Measurements from ENCODE around the gene ILKAP. TPM values are rescaled to one million over a fixed set of nuclear protein-coding genes. Genes with fewer than 3 reads are reported as not detected.

The ILKAP gene
- total and polyA plus RNA-seq, 2 donors (not counting 1 experiment from before 2014, with no cell fraction given) = 82.5 to 98.6 TPM

DNA sequence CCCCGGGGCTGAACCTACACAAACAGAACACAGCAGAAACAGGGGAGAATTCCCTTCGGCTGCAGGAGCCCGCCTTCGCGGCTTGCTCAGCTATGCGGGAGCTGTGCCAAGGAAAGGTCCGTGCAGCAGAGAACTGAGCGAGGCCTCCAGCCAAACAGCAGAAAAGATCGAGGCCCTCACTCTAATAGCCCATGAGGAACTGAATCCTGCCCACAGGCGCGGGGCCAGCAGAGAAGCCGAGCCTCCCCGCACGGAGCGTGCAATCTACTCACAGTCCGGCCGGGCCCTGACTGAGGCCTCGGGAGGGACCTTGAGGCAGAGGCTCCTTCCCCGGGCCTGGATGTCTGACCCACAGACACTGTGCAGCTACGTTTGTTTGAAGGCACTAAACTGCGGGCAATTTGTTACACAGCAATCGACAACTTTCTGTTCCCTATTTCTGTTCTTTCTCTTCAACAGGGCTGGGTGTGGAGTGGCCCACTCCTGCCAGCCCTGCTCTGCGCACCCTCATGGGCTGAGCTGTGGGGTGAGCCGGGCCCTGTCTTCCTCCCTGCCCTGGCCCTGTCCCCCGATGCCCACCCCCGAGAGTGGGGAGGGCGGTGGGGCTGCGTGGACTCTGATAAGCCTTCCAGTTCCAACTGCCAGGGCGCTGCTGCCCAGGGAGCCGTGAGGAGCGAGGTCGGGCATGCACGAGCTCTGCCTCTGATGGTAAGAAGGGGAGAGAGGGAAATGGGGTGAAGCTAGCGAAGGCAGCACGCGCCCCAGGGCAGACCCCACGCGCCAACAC lies 22.6 kb upstream of the ILKAP start:
- Histone ChIP-seq H3K4me1 (ENCODE audit: control insufficient read depth in 2 of 2, insufficient read depth in 2 of 2, low read length in 2 of 2) (peaks cover 5% of the 10 kb centered on the region in 2 donors), H3K9me3 (ENCODE audit: control extremely low read depth in 1 of 3, control insufficient read depth in 2 of 3, insufficient read depth in 1 of 3, low read length in 2 of 3) (peaks cover 0 to 7% (median 0%) of the 10 kb centered on the region in 3 donors), H2AFZ (ENCODE audit: insufficient read depth, low read depth, low read length, poor library complexity, severe bottlenecking) (no peak overlapping the region), H4K20me1 (ENCODE audit: control insufficient read depth, insufficient read depth, low read length, poor library complexity, severe bottlenecking) (no peaks in the 10 kb centered on the region), H3K79me2 (ENCODE audit: control insufficient read depth, insufficient read depth, low read length) (no peaks in the 10 kb centered on the region), H3K27me3 (replicated peaks in 1 of 4; ENCODE audit: control extremely low read depth in 1 of 4, control insufficient read depth in 3 of 4, insufficient read depth in 4 of 4, low read length in 3 of 4) (peaks cover 0 to 2% (median 0%) of the 10 kb centered on the region in 4 experiments), H3K4me2 (replicated peaks; ENCODE audit: low read depth, low read length, poor library complexity, severe bottlenecking) (no peak overlapping the region), H3K9ac (ENCODE audit: low read length) (no peak overlapping the region), H3K4me3 (ENCODE audit: control extremely low read depth in 1 of 5, extremely low read depth in 1 of 5, insufficient read depth in 1 of 5, low read depth in 2 of 5, low read length in 4 of 5) (no peak overlapping the region), H3K36me3 (replicated peaks in 1 of 2; ENCODE audit: control extremely low read depth in 1 of 2, control insufficient read depth in 1 of 2, extremely low read depth in 1 of 2, insufficient read depth in 2 of 2, low read length in 1 of 2) (peaks cover 0 to 2% of the 10 kb centered on the region in 2 experiments), H3K27ac (ENCODE audit: low read length in 2 of 2) (no peak overlapping the region)
- ChIA-PET POLR2A (no interaction called here), CTCF (interaction anchor here (0.8 kb wide), 1 partner anchor 37 kb away, joined by 4 read pairs; no protein-coding TSS in a partner anchor)
- ATAC-seq (ENCODE audit: low read depth) (no peak), DNase-seq (no peak)
- Mint-ChIP-seq H3K27ac (no peak overlapping the region), H3K27me3 (peaks cover 10% of the 10 kb centered on the region), H3K9me3 (ENCODE audit: insufficient read depth) (no peaks in the 10 kb centered on the region), H3K4me3 (no peak overlapping the region), H3K4me1 (peaks cover 8% of the 10 kb centered on the region)
- TF ChIP-seq, protein P1, sequence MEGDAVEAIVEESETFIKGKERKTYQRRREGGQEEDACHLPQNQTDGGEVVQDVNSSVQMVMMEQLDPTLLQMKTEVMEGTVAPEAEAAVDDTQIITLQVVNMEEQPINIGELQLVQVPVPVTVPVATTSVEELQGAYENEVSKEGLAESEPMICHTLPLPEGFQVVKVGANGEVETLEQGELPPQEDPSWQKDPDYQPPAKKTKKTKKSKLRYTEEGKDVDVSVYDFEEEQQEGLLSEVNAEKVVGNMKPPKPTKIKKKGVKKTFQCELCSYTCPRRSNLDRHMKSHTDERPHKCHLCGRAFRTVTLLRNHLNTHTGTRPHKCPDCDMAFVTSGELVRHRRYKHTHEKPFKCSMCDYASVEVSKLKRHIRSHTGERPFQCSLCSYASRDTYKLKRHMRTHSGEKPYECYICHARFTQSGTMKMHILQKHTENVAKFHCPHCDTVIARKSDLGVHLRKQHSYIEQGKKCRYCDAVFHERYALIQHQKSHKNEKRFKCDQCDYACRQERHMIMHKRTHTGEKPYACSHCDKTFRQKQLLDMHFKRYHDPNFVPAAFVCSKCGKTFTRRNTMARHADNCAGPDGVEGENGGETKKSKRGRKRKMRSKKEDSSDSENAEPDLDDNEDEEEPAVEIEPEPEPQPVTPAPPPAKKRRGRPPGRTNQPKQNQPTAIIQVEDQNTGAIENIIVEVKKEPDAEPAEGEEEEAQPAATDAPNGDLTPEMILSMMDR (IDR thresholded peaks at IDR 0.05) = no peak
- intact Hi-C loops (cut with micrococcal nuclease) = no loop called here
- WGBS (ENCODE audit: insufficient coverage) = 92% methylated on average over 37 of the region's 38 CpGs

DNA sequence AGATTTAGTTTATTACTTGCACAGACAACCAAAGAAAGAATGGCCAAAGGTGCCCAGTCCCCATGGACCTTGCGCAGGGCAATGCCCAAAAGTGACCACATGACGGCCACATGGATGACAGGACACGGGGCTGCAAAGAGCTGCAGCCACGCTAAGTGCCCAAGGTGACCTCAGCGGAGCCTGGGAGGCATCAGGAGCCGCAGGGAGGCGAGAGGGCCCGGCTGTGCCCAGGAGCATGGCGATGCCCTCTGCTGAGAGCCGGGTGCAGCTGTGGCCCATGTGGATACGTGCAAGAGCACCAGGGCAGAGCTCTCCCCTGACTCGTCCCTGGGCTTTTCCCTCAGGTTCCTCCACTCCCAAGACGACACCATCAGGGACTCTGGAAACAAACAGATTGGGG lies 21.6 kb upstream of the ILKAP start:
- Mint-ChIP-seq H3K27me3 (peaks cover 6% of the 10 kb centered on the region), H3K4me3 (no peak overlapping the region), H3K27ac (no peak overlapping the region), H3K4me1 (no peaks in the 10 kb centered on the region), H3K9me3 (ENCODE audit: insufficient read depth) (no peaks in the 10 kb centered on the region)
- Histone ChIP-seq H3K9me3 (ENCODE audit: control extremely low read depth in 1 of 3, control insufficient read depth in 2 of 3, insufficient read depth in 1 of 3, low read length in 2 of 3) (peaks cover 0 to 6% (median 0%) of the 10 kb centered on the region in 3 donors), H3K27me3 (replicated peaks in 1 of 4; ENCODE audit: control extremely low read depth in 1 of 4, control insufficient read depth in 3 of 4, insufficient read depth in 4 of 4, low read length in 3 of 4) (no peaks in the 10 kb centered on the region), H2AFZ (ENCODE audit: insufficient read depth, low read depth, low read length, poor library complexity, severe bottlenecking) (no peak overlapping the region), H3K79me2 (ENCODE audit: control insufficient read depth, insufficient read depth, low read length) (no peaks in the 10 kb centered on the region), H3K27ac (ENCODE audit: low read length in 2 of 2) (no peak overlapping the region), H4K20me1 (ENCODE audit: control insufficient read depth, insufficient read depth, low read length, poor library complexity, severe bottlenecking) (no peaks in the 10 kb centered on the region), H3K4me1 (ENCODE audit: control insufficient read depth in 2 of 2, insufficient read depth in 2 of 2, low read length in 2 of 2) (no peaks in the 10 kb centered on the region), H3K4me2 (replicated peaks; ENCODE audit: low read depth, low read length, poor library complexity, severe bottlenecking) (no peak overlapping the region), H3K4me3 (ENCODE audit: control extremely low read depth in 1 of 5, extremely low read depth in 1 of 5, insufficient read depth in 1 of 5, low read depth in 2 of 5, low read length in 4 of 5) (no peak overlapping the region), H3K36me3 (replicated peaks in 1 of 2; ENCODE audit: control extremely low read depth in 1 of 2, control insufficient read depth in 1 of 2, extremely low read depth in 1 of 2, insufficient read depth in 2 of 2, low read length in 1 of 2) (peaks cover 0 to 2% of the 10 kb centered on the region in 2 experiments), H3K9ac (ENCODE audit: low read length) (no peak overlapping the region)
- ATAC-seq (ENCODE audit: low read depth) (no peak), DNase-seq (no peak)
- TF ChIP-seq, protein P1 (IDR thresholded peaks at IDR 0.05) = no peak
- TF ChIP-seq EZH2 (IDR thresholded peaks at IDR 0.05; ENCODE audit: borderline replicate concordance, insufficient read depth, low read depth, low read length, poor library complexity, severe bottlenecking) = no peak
- intact Hi-C loops (cut with micrococcal nuclease) = no loop called here
- POLR2A ChIA-PET = no interaction called here
- WGBS (ENCODE audit: insufficient coverage) = 94% methylated on average over 13 of the region's 13 CpGs
- CTCF ChIA-PET = interaction anchor here (0.8 kb wide), 1 partner anchor 38 kb away, joined by 4 read pairs; no protein-coding TSS in a partner anchor
